Subcutaneous adipose tissue (tissue), 4 donors: ENCODE measurements around the gene CCDC134. TPM values are rescaled to one million over a fixed set of nuclear protein-coding genes. Genes with fewer than 3 reads are reported as not detected.

Experiments
- total RNA-seq, 4 donors: library from RNA; depleted of rRNA; stranded (reverse); fragments of >200 nt; gene quantifications; one replicate each; pipeline ENCODE4 v1.1.0, GENCODE V29; 2016
- TF ChIP-seq, protein P1 (sequence below): fragments of 450-650 bp; IDR thresholded peaks from one replicate; pipeline ENCODE4 v1.5.1; 2016; ENCODE audit warnings: low read depth, mild to moderate bottlenecking, control low read depth, antibody characterized with exemption, moderate library complexity

CCDC134 gene
- 1 to 10 TPM in 3 of 4 donors, under 1 TPM in 1; 0.98 to 5.1 (median 2.6) TPM for total RNA-seq

DNA sequence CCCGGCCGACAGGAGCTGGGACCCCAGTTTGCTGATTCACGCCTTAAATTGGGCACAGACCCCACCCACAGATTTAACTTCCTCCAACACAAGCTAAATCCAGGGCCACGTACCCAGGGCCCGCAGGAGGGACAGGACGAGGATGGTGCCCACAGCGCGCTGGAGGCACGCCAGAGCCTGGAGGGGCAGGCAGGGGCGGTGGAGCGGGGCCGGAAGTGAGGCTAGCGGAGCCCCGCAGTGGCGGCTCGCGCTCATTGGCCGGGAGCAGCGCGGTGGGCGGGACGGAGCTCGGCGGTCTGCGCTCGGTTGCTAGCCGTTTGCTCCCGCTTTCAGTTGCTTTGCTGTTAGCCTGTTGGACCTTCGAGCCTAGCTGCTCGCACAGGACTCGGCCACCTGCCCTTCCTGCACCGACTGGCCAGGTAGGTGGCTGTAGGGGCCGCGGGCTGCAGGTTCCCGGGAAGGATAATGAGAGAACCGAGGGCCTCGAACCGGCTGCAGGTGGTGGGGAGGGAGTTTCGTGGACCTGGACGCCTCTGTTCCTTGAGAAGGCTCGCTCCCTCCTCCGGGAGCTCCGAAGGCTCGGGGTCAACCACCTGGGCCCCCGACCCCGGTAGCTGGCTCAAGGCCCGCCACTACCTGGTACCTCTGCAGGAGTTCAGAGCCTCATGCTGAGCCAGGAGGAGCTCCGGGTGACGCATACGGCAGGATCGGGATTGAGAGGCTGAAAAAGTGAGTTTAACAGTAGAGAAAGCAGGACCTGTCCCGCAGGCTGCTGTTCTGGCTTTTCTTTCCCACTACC, at the start of gene CCDC134:
TSS of gene CCDC134 (plus strand) at position 332 of the 799 bp plus-strand sequence. CDS start 8,212 bp downstream, outside the sequence.
- TF ChIP-seq, protein P1, sequence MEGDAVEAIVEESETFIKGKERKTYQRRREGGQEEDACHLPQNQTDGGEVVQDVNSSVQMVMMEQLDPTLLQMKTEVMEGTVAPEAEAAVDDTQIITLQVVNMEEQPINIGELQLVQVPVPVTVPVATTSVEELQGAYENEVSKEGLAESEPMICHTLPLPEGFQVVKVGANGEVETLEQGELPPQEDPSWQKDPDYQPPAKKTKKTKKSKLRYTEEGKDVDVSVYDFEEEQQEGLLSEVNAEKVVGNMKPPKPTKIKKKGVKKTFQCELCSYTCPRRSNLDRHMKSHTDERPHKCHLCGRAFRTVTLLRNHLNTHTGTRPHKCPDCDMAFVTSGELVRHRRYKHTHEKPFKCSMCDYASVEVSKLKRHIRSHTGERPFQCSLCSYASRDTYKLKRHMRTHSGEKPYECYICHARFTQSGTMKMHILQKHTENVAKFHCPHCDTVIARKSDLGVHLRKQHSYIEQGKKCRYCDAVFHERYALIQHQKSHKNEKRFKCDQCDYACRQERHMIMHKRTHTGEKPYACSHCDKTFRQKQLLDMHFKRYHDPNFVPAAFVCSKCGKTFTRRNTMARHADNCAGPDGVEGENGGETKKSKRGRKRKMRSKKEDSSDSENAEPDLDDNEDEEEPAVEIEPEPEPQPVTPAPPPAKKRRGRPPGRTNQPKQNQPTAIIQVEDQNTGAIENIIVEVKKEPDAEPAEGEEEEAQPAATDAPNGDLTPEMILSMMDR = no peak

DNA sequence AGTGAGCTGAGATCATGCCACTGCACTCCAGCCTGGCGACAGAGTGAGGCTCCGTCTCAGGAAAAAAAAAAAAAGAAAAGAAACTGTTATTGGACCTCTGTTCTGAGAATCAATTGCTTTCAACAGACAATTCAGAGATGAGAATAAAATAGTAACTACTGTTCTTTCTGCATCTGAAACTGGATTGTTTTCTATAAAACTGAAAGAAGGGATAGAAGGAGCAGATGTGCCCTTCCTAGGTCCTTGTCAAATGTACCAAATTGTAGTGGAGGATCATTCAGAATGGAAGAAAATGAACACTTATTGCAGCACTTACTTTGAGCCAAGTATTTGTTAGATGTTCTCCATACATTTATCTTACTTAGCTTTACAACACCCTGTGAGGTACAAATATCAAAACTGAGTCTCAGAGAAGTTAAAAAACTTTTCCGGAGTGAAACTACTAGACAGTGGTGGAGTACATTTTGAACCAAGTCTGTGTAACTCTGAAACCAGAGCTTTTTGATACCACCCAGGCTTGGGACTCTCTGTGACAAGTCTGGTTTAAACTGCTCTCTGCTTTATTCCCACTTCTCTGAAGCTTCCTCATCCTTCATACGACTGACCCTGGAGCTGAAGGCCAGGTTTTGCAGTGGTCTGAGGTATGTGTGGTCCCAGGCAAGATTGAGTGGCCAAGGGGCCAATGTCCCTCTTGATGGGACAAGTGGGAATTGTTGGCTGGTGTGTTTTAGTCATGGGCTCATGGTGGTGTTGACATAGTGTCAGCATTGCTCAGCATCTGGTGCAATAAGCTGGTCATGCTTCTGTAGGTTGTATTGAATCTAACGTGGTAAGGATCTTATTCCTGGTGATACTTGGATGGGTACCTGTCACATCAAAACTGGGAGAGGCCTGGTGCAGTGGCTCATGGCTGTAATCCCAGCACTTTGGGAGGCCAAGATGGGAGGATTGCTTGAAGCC, 48.2 kb upstream of the CCDC134 start:
- TF ChIP-seq, protein P1 = no peak

DNA sequence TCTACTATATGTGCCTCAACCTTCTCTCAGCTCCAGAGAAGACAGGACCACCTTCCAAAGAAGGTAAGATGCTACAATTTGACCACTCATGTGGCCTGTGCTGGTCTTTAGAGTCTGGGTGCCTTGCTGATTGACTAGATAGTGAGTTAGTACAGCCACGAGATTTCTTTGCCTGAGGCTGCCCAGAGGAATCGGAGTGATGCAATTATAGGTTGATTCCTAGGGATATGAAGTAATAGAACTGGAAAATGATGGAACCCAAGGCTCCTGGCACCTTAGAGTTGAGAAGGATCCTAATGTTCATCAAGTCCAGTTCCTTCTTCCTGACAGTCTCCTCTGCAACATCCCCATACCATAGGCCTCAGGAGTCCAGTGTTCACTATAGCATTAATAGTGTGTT, 46.5 kb upstream of the CCDC134 start:
- TF ChIP-seq, protein P1 = no peak

DNA sequence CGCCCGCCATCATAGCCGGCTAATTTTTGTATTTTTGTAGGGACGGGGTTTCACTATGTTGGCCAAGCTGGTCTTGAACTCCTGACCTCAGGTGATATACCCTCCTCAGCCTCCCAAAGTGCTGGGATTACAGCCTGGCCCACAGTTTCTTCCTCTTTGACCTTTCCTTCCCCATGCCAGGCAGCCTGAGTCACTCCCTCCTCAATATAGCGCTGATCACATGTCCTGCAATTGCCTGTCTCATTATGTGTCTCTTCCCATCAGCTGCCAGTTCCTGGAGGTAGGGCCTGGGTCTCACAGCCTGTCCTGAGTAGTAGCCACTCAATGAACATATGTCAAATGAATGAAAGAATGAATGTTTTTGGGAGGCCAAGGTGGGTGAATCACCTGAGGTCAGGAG, 43.0 kb upstream of the CCDC134 start:
- TF ChIP-seq, protein P1 = no peak

DNA sequence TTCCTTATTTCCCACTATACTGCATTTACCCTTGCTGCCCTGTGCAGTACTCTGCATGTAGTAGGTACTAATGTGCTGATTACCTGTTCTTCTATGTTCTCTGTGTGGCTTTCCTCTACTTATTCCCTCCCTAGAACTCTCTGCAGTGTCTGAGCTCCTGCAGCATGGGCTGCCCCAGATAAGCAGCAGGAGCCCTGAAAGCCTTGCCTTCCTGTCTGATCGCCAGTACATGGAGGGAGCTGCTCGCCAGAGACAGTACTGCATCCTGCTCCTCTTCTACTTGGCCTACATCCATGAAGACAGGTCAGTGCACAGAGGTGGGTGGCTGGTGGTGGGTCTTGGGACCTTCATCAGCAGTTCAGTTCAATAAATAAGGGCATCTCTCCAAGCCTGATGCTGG, 42.2 kb upstream of the CCDC134 start:
- TF ChIP-seq, protein P1 = no peak

DNA sequence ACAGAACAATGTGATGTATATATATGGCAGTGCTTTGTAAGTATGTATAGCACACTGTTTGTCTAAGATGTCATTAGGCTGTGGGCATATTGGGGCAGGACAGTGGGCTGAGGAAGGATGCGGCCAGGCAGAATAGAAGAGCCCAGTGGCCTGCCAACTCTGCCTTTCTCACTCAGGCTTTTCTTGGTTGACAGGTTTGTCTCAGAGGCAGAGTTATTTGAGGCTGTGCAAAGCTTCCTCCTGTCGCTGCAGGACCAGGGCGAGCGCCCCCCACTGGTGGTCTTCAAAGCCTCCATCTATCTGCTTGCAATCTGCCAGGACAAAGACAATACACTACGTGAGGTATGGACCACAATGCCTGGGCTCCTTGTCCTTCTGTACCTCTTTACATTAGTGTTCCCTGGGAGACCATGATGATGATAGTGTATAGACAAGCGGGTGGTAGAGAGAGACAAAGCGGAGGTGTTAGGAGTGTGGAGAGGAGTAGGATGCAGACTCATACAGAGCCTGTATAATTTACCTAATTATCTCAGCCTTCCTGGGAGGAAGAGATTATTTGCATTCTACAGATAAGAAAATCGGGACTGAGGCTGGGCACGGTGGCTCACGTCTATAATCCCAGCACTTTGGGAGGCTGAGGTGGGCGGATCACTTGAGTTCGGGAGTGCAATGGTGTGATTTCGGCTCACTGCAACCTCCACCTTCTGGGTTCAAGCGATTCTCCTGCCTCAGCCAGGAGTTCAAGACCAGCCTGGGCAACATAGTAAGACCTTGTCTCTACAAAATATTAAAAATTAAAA, 37.3 kb upstream of the CCDC134 start:
- TF ChIP-seq, protein P1 = no peak
